GM06990 (cell line): ENCODE data around the gene TMEM14A.
A peak's percentile ranks its signal among the peaks of the same experiment; 100 is the strongest.

ENCODE experiments used
- DNase-seq: peaks from one replicate; pipeline ENCODE4 v3.0.0-alpha.2; 2011; ENCODE audit not compliant: insufficient read length; ENCODE audit errors: extremely low read depth
- H3K27me3 ChIP-seq: replicated peaks from 2 replicates; pipeline ENCODE4 v1.6.0; 2011; ENCODE audit warnings: low read length; ENCODE audit not compliant: control insufficient read depth, insufficient read depth
- H3K36me3 ChIP-seq: 2 replicates; pipeline ENCODE4 v1.5.1; 2011; ENCODE audit warnings: low read length; ENCODE audit not compliant: control insufficient read depth, insufficient read depth
- H3K4me3 ChIP-seq: replicated peaks from 2 replicates; pipeline ENCODE4 v1.5.1; 2011; ENCODE audit warnings: low read depth, mild to moderate bottlenecking, control low read depth, low read length
- TF ChIP-seq, protein P1 (sequence below): IDR thresholded peaks from 2 replicates; pipeline ENCODE4 v1.5.1; 2011; ENCODE audit warnings: low read length, control low read depth, mild to moderate bottlenecking, inconsistent platforms; ENCODE audit not compliant: insufficient read depth, poor library complexity, severe bottlenecking

TMEM14A gene

DNA sequence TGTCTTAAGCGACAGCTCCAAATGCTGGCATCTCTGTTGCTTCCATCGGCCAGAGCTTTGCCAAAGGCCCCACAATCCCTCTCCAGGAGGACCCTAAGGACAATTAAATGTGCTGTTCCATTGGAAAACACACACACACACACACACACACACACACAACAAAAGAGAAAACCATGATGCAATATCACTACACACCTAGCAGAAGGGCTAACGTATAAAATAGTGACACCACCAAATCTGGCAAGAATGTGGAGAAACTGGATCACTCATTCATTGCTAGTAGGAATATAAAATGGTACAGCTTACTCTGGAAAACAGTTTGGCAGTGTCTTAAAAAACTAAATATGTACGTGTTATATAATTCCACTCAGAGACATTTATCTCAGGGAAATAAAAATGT lies 13.0 kb upstream of the TMEM14A start:
- no peaks in the 10 kb centered on the region for H3K27me3 ChIP-seq
- no peak overlapping the region for H3K4me3 ChIP-seq
- H3K36me3 ChIP-seq = no peaks in the 10 kb centered on the region
- TF ChIP-seq, protein P1, sequence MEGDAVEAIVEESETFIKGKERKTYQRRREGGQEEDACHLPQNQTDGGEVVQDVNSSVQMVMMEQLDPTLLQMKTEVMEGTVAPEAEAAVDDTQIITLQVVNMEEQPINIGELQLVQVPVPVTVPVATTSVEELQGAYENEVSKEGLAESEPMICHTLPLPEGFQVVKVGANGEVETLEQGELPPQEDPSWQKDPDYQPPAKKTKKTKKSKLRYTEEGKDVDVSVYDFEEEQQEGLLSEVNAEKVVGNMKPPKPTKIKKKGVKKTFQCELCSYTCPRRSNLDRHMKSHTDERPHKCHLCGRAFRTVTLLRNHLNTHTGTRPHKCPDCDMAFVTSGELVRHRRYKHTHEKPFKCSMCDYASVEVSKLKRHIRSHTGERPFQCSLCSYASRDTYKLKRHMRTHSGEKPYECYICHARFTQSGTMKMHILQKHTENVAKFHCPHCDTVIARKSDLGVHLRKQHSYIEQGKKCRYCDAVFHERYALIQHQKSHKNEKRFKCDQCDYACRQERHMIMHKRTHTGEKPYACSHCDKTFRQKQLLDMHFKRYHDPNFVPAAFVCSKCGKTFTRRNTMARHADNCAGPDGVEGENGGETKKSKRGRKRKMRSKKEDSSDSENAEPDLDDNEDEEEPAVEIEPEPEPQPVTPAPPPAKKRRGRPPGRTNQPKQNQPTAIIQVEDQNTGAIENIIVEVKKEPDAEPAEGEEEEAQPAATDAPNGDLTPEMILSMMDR = no peak
- DNase-seq = no peak

DNA sequence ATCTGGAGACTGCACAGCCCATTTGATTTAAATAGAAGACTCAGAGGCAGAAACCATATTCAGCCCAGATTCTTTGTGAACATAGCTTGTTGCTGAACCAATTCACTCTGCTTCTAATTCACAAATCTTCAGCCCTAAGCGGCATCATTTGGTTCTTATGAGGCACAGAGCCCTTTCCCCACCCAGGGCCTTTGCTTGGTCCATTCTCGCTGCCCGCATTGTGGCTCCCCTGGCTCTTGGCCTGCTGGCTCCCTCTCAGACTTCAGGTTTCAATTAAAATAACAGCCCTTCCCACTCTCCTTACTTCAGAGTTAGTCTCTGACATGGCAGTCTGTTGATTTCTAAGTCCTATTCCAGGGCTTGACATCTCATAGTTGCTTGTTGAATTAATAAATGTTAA lies 9.4 kb upstream of the TMEM14A start:
- H3K36me3 ChIP-seq = no peaks in the 10 kb centered on the region
- TF ChIP-seq, protein P1 = no peak
- H3K4me3 ChIP-seq = no peak overlapping the region
- no peaks in the 10 kb centered on the region for H3K27me3 ChIP-seq
- DNase-seq = no peak

DNA sequence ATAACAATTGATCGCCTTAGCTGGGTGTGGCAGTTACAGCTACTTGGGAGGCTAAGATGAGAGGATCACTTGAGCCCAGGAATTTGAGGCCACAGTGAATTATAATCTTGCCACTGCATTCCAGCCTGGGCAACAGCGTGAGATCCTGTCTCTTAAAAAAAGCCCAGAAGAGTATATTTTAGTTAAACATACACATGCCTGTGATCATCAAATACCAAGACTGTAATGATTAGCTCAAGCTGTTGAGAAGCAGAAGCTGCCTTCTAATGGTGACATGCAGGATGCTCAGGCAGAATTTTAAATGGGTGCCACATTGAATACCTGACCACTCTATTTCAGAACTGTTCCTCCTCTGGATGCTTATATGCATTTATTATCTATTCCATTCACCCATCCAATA lies 8.9 kb upstream of the TMEM14A start:
- no peak for DNase-seq

DNA sequence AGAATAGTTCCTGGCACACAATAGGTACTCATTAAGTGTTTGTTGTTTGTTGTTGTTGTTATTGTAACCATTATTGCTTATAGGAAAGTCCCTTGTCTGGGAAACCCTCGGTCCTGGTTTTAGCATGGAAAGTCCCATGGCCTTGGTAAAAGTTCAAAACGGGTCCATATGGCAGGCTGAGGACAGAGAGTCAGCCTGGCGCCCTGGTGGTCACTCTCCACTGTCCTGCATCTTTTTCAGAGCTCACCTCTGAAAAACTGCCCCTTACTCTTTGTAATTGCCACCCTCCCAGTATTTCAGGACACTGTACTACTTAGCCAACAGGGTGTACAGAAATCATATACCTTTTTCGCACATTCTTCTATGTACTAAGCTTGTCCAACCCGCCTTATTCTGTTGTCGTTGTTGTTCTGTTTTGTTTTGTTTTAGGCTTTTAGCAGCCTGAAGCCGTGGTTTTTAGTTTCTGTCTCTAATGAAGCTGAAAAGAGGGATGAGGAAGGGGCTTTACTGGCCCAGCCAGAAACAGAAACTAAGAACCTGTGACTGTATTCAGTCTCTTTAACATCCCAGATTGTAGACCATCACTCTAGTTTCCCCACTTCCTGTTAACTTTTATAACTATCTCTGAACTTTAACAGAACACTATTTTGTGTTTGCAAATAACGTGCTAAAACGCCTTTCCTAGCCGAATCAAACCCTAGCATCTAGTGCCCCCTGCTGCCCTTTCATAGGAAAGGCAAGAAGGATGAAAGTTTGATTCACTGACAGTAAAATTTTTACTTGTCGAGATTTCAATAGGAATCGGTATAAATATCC lies 7.6 kb upstream of the TMEM14A start:
- TF ChIP-seq, protein P1 = peak; percentile 68
- peak; percentile 44 for DNase-seq
- peak overlapping the region; percentile 81 for H3K4me3 ChIP-seq

More for the DNA sequence above, 8.9 kb upstream of the TMEM14A start:
- Histone ChIP-seq H3K4me3 (no peak overlapping the region), H3K36me3 (no peaks in the 10 kb centered on the region), H3K27me3 (no peaks in the 10 kb centered on the region)
- TF ChIP-seq, protein P1 = no peak

DNA sequence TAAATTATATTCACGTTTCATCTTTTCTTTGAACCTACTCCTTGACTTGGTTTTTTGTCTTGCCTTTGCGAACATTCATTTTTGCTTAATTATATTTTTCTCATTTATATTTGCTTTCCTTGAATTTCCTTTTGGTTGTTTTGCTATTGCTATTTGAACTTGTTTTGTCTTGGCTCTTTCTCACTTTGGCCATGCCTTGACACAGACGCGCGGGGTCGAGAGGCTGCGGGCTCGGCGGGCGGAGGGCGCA lies 7.1 kb upstream of the TMEM14A start:
- TF ChIP-seq, protein P1 = no peak
- Histone ChIP-seq H3K27me3 (no peaks in the 10 kb centered on the region), H3K36me3 (no peaks in the 10 kb centered on the region), H3K4me3 (peak overlapping the region; percentile 81)
- no peak for DNase-seq

More for the DNA sequence above, 7.6 kb upstream of the TMEM14A start:
- Histone ChIP-seq H3K27me3 (no peaks in the 10 kb centered on the region), H3K36me3 (no peaks in the 10 kb centered on the region)
